Activated CD8-positive, alpha-beta memory T cell treated with anti-CD3 and anti-CD28 coated beads, Interleukin-2, amount 50 U/mL, for 4 hours (primary cell): ENCODE results near the gene HPX.

Experiments
- DNase-seq: peaks from one replicate; pipeline ENCODE4 v3.0.0-alpha.2; 2020

Gene HPX

GRCh38 chr11:6388748-6389147 is 52.0 kb downstream of the HPX start:
- no peak for DNase-seq

DNA sequence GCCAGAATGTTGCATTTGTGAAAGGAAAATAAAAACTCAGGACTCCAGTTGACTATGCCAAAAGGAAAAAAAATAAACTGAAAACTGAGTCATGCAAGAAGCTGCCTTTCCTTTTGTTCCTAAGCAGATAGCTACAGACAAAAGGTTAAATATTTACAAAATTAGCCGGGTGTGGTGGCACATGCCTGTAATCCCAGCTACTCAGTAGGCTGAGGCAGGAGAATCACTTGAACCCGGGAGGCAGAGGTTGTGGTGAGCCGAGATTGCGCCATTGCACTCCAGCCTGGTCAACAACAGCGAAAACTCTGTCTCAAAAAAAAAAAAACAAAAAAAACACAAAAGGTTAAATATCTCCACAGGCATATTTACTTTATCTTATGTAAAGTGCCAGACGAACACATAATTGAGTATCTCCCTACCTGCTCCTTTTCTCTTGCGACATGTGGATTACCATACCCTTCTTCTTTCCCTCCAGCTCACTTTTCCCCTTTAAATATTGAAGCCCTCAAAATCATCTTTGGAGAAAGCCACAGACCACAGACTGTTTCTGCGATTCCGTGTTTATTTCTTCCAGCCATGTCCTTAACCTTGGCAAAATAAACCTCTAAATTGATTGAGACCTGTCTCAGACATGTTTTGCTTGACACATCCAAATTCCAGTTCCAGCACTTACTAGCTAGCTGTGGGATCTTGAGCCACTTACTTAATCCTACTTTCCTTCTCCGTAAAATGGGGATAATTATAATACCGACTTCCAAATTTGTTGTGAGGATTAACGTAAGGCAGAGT is 52.8 kb downstream of the HPX start:
- no peak for DNase-seq

- no peak for DNase-seq
These were observed 55.6 kb downstream of the HPX start for GRCh38 chr11:6385046-6385777.
